ENCODE data around the gene ASB4. TPM values are rescaled to one million over a fixed set of nuclear protein-coding genes. Genes with fewer than 3 reads are reported as not detected.
"Not testable (repeated sequence)": the region's sequence is repeated elsewhere in the genome, so short reads cannot be mapped to it uniquely, and the experiment has no call there.

The ASB4 gene
- polyA plus RNA-seq, 2 donors, result 0.01 to 0.02 TPM

DNA sequence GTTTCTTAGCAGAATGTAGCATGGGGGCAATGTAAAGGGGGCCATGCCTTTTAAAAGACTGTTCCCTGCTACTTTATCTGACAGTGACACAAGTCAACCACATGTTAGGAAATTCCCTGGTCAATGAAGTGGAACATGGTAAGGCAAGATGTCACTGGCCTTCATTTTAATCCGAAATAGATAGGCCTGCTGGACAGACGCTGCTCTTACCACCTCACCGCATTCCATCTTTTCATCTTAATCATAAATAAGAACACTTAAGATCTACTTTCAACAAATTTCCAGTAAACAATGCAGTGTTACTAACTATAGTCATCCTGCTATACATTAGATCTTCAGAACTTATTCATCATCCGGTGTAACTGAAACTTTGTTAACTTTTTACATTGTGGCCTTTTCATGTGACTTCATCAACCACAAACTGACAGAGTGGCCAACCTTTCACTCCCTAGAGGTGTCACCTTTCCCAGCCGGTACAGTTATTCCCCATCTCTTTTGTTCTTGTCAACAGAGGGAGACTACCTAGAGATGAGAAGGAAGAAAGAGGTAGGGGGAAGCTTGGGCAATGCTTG, 15.6 kb downstream of the ASB4 start:
- no peaks in the 10 kb centered on the region for H3K9me3 ChIP-seq (ENCODE audit: control insufficient read depth in 2 of 2, insufficient read depth in 1 of 2, low read depth in 1 of 2, low read length in 1 of 2)
- no peaks in the 10 kb centered on the region for H3K36me3 ChIP-seq (ENCODE audit: control insufficient read depth in 2 of 2, insufficient read depth in 2 of 2, low read length in 1 of 2)
- no peak overlapping the region for H3K27ac ChIP-seq (ENCODE audit: low read depth in 2 of 2, low read length in 1 of 2)
- 65 to 79% methylated on average over 5 of the region's 5 CpGs for WGBS, 2 donors
- no peaks in the 10 kb centered on the region for H3K4me1 ChIP-seq (ENCODE audit: control insufficient read depth in 2 of 2, insufficient read depth in 2 of 2, low read length in 1 of 2)
- H3K4me3 ChIP-seq (ENCODE audit: low read depth in 1 of 2, low read length in 2 of 2), result no peak overlapping the region
- H3K27me3 ChIP-seq (ENCODE audit: control insufficient read depth in 1 of 2, insufficient read depth in 2 of 2, low read length in 2 of 2), result no peaks in the 10 kb centered on the region

DNA sequence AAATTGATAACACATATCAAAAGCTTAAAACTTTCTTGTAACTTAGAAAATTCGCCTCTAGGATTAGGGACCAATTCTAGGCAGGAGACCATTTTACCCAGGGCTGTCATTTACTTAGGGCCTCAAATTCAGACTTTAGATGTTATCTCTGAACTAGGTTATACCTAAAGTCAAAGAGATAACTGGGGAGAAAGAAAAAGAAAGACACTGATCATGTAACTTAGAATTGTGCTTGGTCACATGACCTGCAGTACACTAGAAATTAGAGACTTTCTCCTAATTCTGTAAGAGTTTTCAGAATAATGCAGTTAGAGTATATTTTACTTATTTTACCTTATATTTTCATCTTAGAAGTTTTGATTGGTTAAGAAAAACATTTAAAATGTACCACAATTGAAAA, 16.7 kb downstream of the ASB4 start:
- H3K9me3 ChIP-seq (ENCODE audit: control insufficient read depth in 2 of 2, insufficient read depth in 1 of 2, low read depth in 1 of 2, low read length in 1 of 2), result no peaks in the 10 kb centered on the region
- H3K27ac ChIP-seq (ENCODE audit: low read depth in 2 of 2, low read length in 1 of 2), result no peak overlapping the region
- no peaks in the 10 kb centered on the region for H3K36me3 ChIP-seq (ENCODE audit: control insufficient read depth in 2 of 2, insufficient read depth in 2 of 2, low read length in 1 of 2)
- H3K27me3 ChIP-seq (ENCODE audit: control insufficient read depth in 1 of 2, insufficient read depth in 2 of 2, low read length in 2 of 2), result no peaks in the 10 kb centered on the region
- no peak overlapping the region for H3K4me3 ChIP-seq (ENCODE audit: low read depth in 1 of 2, low read length in 2 of 2)
- WGBS, 2 donors, result 84 to 96% methylated on average over 1 of the region's 1 CpG
- no peaks in the 10 kb centered on the region for H3K4me1 ChIP-seq (ENCODE audit: control insufficient read depth in 2 of 2, insufficient read depth in 2 of 2, low read length in 1 of 2)

GRCh38 chr7:95503271-95504131, 17.8 kb downstream of the ASB4 start:
- H3K27ac ChIP-seq (ENCODE audit: low read depth in 2 of 2, low read length in 1 of 2), result no peak overlapping the region
- no peak overlapping the region for H3K4me3 ChIP-seq (ENCODE audit: low read depth in 1 of 2, low read length in 2 of 2)
- no peaks in the 10 kb centered on the region for H3K27me3 ChIP-seq (ENCODE audit: control insufficient read depth in 1 of 2, insufficient read depth in 2 of 2, low read length in 2 of 2)
- no peaks in the 10 kb centered on the region for H3K4me1 ChIP-seq (ENCODE audit: control insufficient read depth in 2 of 2, insufficient read depth in 2 of 2, low read length in 1 of 2)
- H3K36me3 ChIP-seq (ENCODE audit: control insufficient read depth in 2 of 2, insufficient read depth in 2 of 2, low read length in 1 of 2), result no peaks in the 10 kb centered on the region
- 79 to 80% methylated on average over 6 of the region's 6 CpGs for WGBS, 2 donors
- H3K9me3 ChIP-seq (ENCODE audit: control insufficient read depth in 2 of 2, insufficient read depth in 1 of 2, low read depth in 1 of 2, low read length in 1 of 2), result no peaks in the 10 kb centered on the region

DNA sequence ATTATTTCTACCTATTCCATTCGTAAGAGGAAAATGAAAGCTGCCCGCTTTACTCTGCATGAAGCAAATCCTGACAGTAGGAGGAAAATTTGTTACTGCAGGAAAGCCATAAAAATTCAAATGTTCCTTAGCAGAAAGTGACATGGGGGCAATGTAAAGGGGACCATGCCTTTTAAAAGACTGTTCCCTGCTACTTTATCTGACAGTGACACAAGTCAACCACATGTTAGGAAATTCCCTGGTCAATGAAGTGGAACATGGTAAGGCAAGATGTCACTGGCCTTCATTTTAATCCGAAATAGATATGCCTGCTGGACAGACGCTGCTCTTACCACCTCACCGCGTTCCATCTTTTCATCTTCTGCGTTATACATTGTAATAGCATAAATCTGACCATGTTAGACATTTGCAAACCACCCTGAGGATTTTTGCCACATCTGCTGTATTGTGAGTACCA, 18.4 kb downstream of the ASB4 start:
- H3K27me3 ChIP-seq (ENCODE audit: control insufficient read depth in 1 of 2, insufficient read depth in 2 of 2, low read length in 2 of 2); H3K36me3 ChIP-seq (ENCODE audit: control insufficient read depth in 2 of 2, insufficient read depth in 2 of 2, low read length in 1 of 2); H3K4me3 ChIP-seq (ENCODE audit: low read depth in 1 of 2, low read length in 2 of 2); H3K9me3 ChIP-seq (ENCODE audit: control insufficient read depth in 2 of 2, insufficient read depth in 1 of 2, low read depth in 1 of 2, low read length in 1 of 2); H3K27ac ChIP-seq (ENCODE audit: low read depth in 2 of 2, low read length in 1 of 2); H3K4me1 ChIP-seq (ENCODE audit: control insufficient read depth in 2 of 2, insufficient read depth in 2 of 2, low read length in 1 of 2): not testable (repeated sequence)
- WGBS, 2 donors, result 88 to 90% methylated on average over 7 of the region's 7 CpGs

GRCh38 chr7:95508780-95509179, 23.0 kb downstream of the ASB4 start:
- no peak overlapping the region for H3K4me3 ChIP-seq (ENCODE audit: low read depth in 1 of 2, low read length in 2 of 2)
- H3K4me1 ChIP-seq (ENCODE audit: control insufficient read depth in 2 of 2, insufficient read depth in 2 of 2, low read length in 1 of 2), result no peaks in the 10 kb centered on the region
- no peaks in the 10 kb centered on the region for H3K9me3 ChIP-seq (ENCODE audit: control insufficient read depth in 2 of 2, insufficient read depth in 1 of 2, low read depth in 1 of 2, low read length in 1 of 2)
- WGBS, 2 donors, result 66 to 79% methylated on average over 2 of the region's 2 CpGs
- no peak overlapping the region for H3K27ac ChIP-seq (ENCODE audit: low read depth in 2 of 2, low read length in 1 of 2)
- no peaks in the 10 kb centered on the region for H3K27me3 ChIP-seq (ENCODE audit: control insufficient read depth in 1 of 2, insufficient read depth in 2 of 2, low read length in 2 of 2)
- H3K36me3 ChIP-seq (ENCODE audit: control insufficient read depth in 2 of 2, insufficient read depth in 2 of 2, low read length in 1 of 2), result no peaks in the 10 kb centered on the region

DNA sequence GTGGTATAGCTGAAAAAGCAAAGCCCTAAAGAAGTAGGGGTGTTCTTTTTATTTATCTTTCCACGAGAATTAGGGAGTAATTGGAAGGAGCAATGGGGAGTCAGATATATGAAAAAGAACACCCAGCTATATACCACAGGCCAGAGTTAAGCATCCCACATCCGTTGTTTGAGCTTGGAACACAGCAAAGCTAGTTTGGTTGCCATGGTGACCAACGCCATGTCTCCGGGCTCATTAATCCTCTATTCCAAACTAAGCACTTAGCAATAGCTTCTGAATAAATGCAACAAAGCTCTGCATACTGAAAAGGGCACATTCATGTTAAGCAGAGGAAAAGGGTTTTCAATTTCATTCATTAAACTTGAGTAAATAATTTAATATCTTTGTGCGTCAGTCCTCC, 23.5 kb downstream of the ASB4 start:
- no peaks in the 10 kb centered on the region for H3K36me3 ChIP-seq (ENCODE audit: control insufficient read depth in 2 of 2, insufficient read depth in 2 of 2, low read length in 1 of 2)
- H3K4me3 ChIP-seq (ENCODE audit: low read depth in 1 of 2, low read length in 2 of 2), result no peak overlapping the region
- no peaks in the 10 kb centered on the region for H3K4me1 ChIP-seq (ENCODE audit: control insufficient read depth in 2 of 2, insufficient read depth in 2 of 2, low read length in 1 of 2)
- no peak overlapping the region for H3K27ac ChIP-seq (ENCODE audit: low read depth in 2 of 2, low read length in 1 of 2)
- no peaks in the 10 kb centered on the region for H3K9me3 ChIP-seq (ENCODE audit: control insufficient read depth in 2 of 2, insufficient read depth in 1 of 2, low read depth in 1 of 2, low read length in 1 of 2)
- no peaks in the 10 kb centered on the region for H3K27me3 ChIP-seq (ENCODE audit: control insufficient read depth in 1 of 2, insufficient read depth in 2 of 2, low read length in 2 of 2)
- WGBS, 2 donors, result 14 to 15% methylated on average over 5 of the region's 5 CpGs

- Histone ChIP-seq H3K4me3 (ENCODE audit: low read depth in 1 of 2, low read length in 2 of 2) (no peak overlapping the region), H3K36me3 (ENCODE audit: control insufficient read depth in 2 of 2, insufficient read depth in 2 of 2, low read length in 1 of 2) (no peaks in the 10 kb centered on the region), H3K4me1 (ENCODE audit: control insufficient read depth in 2 of 2, insufficient read depth in 2 of 2, low read length in 1 of 2) (no peaks in the 10 kb centered on the region), H3K27me3 (ENCODE audit: control insufficient read depth in 1 of 2, insufficient read depth in 2 of 2, low read length in 2 of 2) (no peaks in the 10 kb centered on the region), H3K27ac (ENCODE audit: low read depth in 2 of 2, low read length in 1 of 2) (no peak overlapping the region), H3K9me3 (ENCODE audit: control insufficient read depth in 2 of 2, insufficient read depth in 1 of 2, low read depth in 1 of 2, low read length in 1 of 2) (no peaks in the 10 kb centered on the region)
- WGBS, 2 donors, result 19 to 26% methylated on average over 6 of the region's 6 CpGs
Observed at GRCh38 chr7:95511716-95512260, 26.0 kb downstream of the ASB4 start.

- H3K27ac ChIP-seq (ENCODE audit: low read depth in 2 of 2, low read length in 1 of 2), result no peak overlapping the region
- 80 to 84% methylated on average over 2 of the region's 2 CpGs for WGBS, 2 donors
- no peaks in the 10 kb centered on the region for H3K4me1 ChIP-seq (ENCODE audit: control insufficient read depth in 2 of 2, insufficient read depth in 2 of 2, low read length in 1 of 2)
- no peaks in the 10 kb centered on the region for H3K27me3 ChIP-seq (ENCODE audit: control insufficient read depth in 1 of 2, insufficient read depth in 2 of 2, low read length in 2 of 2)
- no peak overlapping the region for H3K4me3 ChIP-seq (ENCODE audit: low read depth in 1 of 2, low read length in 2 of 2)
- H3K36me3 ChIP-seq (ENCODE audit: control insufficient read depth in 2 of 2, insufficient read depth in 2 of 2, low read length in 1 of 2), result no peaks in the 10 kb centered on the region
- H3K9me3 ChIP-seq (ENCODE audit: control insufficient read depth in 2 of 2, insufficient read depth in 1 of 2, low read depth in 1 of 2, low read length in 1 of 2), result no peaks in the 10 kb centered on the region
Observed at GRCh38 chr7:95517458-95517857, 31.7 kb downstream of the ASB4 start.

DNA sequence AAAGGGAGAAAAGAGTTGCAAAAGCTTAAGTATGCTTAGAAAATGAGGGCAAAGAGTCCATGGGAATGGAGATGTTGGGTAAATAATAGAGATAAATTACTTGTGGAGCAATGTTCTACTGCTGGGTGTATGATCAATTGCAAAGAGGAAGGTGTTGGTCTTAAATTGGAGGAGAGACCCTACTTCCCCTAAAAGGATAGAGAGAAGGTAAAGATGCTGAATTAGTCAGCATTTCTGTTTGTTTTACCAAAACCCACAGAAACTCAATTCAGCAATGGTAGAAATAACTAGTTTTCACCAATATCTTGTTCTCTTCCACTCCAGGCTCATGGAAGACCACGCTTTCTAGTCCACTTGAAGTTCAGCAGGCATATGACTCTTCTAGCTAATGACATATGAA, 32.1 kb downstream of the ASB4 start:
- H3K4me3 ChIP-seq (ENCODE audit: low read depth in 1 of 2, low read length in 2 of 2), result no peak overlapping the region
- no peaks in the 10 kb centered on the region for H3K4me1 ChIP-seq (ENCODE audit: control insufficient read depth in 2 of 2, insufficient read depth in 2 of 2, low read length in 1 of 2)
- H3K9me3 ChIP-seq (ENCODE audit: control insufficient read depth in 2 of 2, insufficient read depth in 1 of 2, low read depth in 1 of 2, low read length in 1 of 2), result no peaks in the 10 kb centered on the region
- H3K27ac ChIP-seq (ENCODE audit: low read depth in 2 of 2, low read length in 1 of 2), result no peak overlapping the region
- H3K36me3 ChIP-seq (ENCODE audit: control insufficient read depth in 2 of 2, insufficient read depth in 2 of 2, low read length in 1 of 2), result no peaks in the 10 kb centered on the region
- no peaks in the 10 kb centered on the region for H3K27me3 ChIP-seq (ENCODE audit: control insufficient read depth in 1 of 2, insufficient read depth in 2 of 2, low read length in 2 of 2)
- 89 to 91% methylated on average over 1 of the region's 1 CpG for WGBS, 2 donors

Data from esophagus (tissue), 2 donors.